Measurements from ENCODE around the gene SAE1.

- TF ChIP-seq POLR2A (IDR thresholded peaks at IDR 0.05) (no peak), CTCF (IDR thresholded peaks at IDR 0.05) (no peak)
Measured at GRCh38 chr19:47141695-47142094, 11.1 kb downstream of the SAE1 start.
